Measurements from ENCODE around the gene TRHDE.

Gene TRHDE

GRCh38 chr12:72444125-72444524 is 172.0 kb downstream of the TRHDE start:
- no peak for DNase-seq (ENCODE audit: low spot score)

GRCh38 chr12:72444566-72444965 is 172.4 kb downstream of the TRHDE start:
- DNase-seq (ENCODE audit: low spot score), result no peak

- DNase-seq (ENCODE audit: low spot score), result no peak
These were observed 175.9 kb downstream of the TRHDE start for GRCh38 chr12:72448089-72448488.

- DNase-seq (ENCODE audit: low spot score), result no peak
These were observed 176.6 kb downstream of the TRHDE start for GRCh38 chr12:72448805-72449204.

- no peak for DNase-seq (ENCODE audit: low spot score)
These were observed 180.9 kb downstream of the TRHDE start for GRCh38 chr12:72453066-72453465.

GRCh38 chr12:72453550-72453949 is 181.4 kb downstream of the TRHDE start:
- DNase-seq (ENCODE audit: low spot score), result no peak

GRCh38 chr12:72464471-72464870 is 192.3 kb downstream of the TRHDE start:
- DNase-seq (ENCODE audit: low spot score), result no peak

- no peak for DNase-seq (ENCODE audit: low spot score)
These were observed 193.0 kb downstream of the TRHDE start for GRCh38 chr12:72465155-72465554.

GRCh38 chr12:72465940-72466630 is 193.9 kb downstream of the TRHDE start:
- no peak for DNase-seq (ENCODE audit: low spot score)

GRCh38 chr12:72467985-72468384 is 195.8 kb downstream of the TRHDE start:
- DNase-seq (ENCODE audit: low spot score), result no peak

- no peak for DNase-seq (ENCODE audit: low spot score)
These were observed 196.3 kb downstream of the TRHDE start for GRCh38 chr12:72468505-72468904.

- DNase-seq (ENCODE audit: low spot score), result peak; percentile 10
These were observed 199.6 kb downstream of the TRHDE start for GRCh38 chr12:72471806-72472205.

GRCh38 chr12:72472350-72472749 is 200.2 kb downstream of the TRHDE start:
- no peak for DNase-seq (ENCODE audit: low spot score)

- no peak for DNase-seq (ENCODE audit: low spot score)
These were observed 204.1 kb downstream of the TRHDE start for GRCh38 chr12:72476301-72476700.

- DNase-seq (ENCODE audit: low spot score), result no peak
These were observed 213.0 kb downstream of the TRHDE start for GRCh38 chr12:72485017-72485701.

- no peak for DNase-seq (ENCODE audit: low spot score)
These were observed 219.3 kb downstream of the TRHDE start for GRCh38 chr12:72491426-72491825.

GRCh38 chr12:72493407-72493806 is 221.2 kb downstream of the TRHDE start:
- no peak for DNase-seq (ENCODE audit: low spot score)

GRCh38 chr12:72498354-72498753 is 226.2 kb downstream of the TRHDE start:
- DNase-seq (ENCODE audit: low spot score), result no peak

GRCh38 chr12:72499244-72499643 is 227.1 kb downstream of the TRHDE start:
- DNase-seq (ENCODE audit: low spot score), result no peak

GRCh38 chr12:72502546-72502945 is 230.4 kb downstream of the TRHDE start:
- DNase-seq (ENCODE audit: low spot score), result no peak

- DNase-seq (ENCODE audit: low spot score), result no peak
These were observed 233.1 kb downstream of the TRHDE start for GRCh38 chr12:72505227-72505626.

GRCh38 chr12:72509891-72510290 is 237.7 kb downstream of the TRHDE start:
- no peak for DNase-seq (ENCODE audit: low spot score)

GRCh38 chr12:72510772-72511171 is 238.6 kb downstream of the TRHDE start:
- no peak for DNase-seq (ENCODE audit: low spot score)

GRCh38 chr12:72511498-72511897 is 239.3 kb downstream of the TRHDE start:
- no peak for DNase-seq (ENCODE audit: low spot score)
